Measurements from ENCODE around the gene OPN1SW.

Gene OPN1SW

GRCh38 chr7:128800567-128800966, 25.0 kb upstream of the OPN1SW start:
- Histone ChIP-seq H3K9ac (ENCODE audit: low read length) (no peak overlapping the region), H3K4me2 (ENCODE audit: low read length) (no peak overlapping the region), H3K9me3 (ENCODE audit: low read length) (no peaks in the 10 kb centered on the region), H4K20me1 (ENCODE audit: insufficient read depth, low read length) (no peaks in the 10 kb centered on the region), H3K9me2 (ENCODE audit: low read depth, low read length) (no peaks in the 10 kb centered on the region), H3K27me3 (ENCODE audit: insufficient read depth, low read length) (no peaks in the 10 kb centered on the region; the same call in 1 of the 2 replicates), H3K79me2 (ENCODE audit: insufficient read depth, low read length) (no peaks in the 10 kb centered on the region), H3K4me3 (ENCODE audit: low read depth, low read length, poor library complexity, severe bottlenecking) (no peak overlapping the region), H3F3A (ENCODE audit: insufficient read depth, low read length) (no peaks in the 10 kb centered on the region), H3K27ac (ENCODE audit: low read depth, low read length, poor library complexity, severe bottlenecking) (no peak overlapping the region), H2AFZ (ENCODE audit: low read length) (no peak overlapping the region), H3K36me3 (ENCODE audit: insufficient read depth, low read length) (peaks cover 5% of the 10 kb centered on the region; the same call in 1 of the 2 replicates), H3K4me1 (ENCODE audit: insufficient read depth, low read length, severe bottlenecking) (no peaks in the 10 kb centered on the region)
- TF ChIP-seq CTCF (IDR thresholded peaks at IDR 0.05; ENCODE audit: low read length), result no peak
- TF ChIP-seq EZH2 (IDR thresholded peaks at IDR 0.05; ENCODE audit: borderline replicate concordance, low read length), result no peak

DNA sequence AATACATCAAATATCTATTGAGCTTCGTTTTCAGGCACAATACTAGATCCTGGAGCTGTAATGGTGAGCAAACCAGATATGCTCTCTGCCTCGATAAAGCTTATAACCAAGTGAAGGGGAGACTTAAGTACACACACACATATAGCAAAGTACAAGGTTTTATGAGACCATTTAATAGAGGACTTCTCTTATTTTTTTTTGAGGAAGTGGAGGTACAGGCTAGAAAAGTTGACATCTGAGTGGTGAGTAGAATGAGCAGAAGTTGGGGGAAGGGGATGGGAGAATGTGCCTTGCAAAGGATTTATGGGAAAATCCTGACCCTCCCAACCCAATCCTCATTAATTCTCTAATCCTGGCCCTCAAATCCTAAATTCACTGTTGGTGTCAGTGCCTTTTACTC, 23.9 kb upstream of the OPN1SW start:
- H3K27ac ChIP-seq (ENCODE audit: low read depth, low read length, poor library complexity, severe bottlenecking), result no peak overlapping the region
- H3K9me3 ChIP-seq (ENCODE audit: low read length), result no peaks in the 10 kb centered on the region
- H3K9me2 ChIP-seq (ENCODE audit: low read depth, low read length), result no peaks in the 10 kb centered on the region
- no peak overlapping the region for H3K4me3 ChIP-seq (ENCODE audit: low read depth, low read length, poor library complexity, severe bottlenecking)
- no peaks in the 10 kb centered on the region for H3F3A ChIP-seq (ENCODE audit: insufficient read depth, low read length)
- TF ChIP-seq EZH2 (IDR thresholded peaks at IDR 0.05; ENCODE audit: borderline replicate concordance, low read length) (no peak), CTCF (IDR thresholded peaks at IDR 0.05; ENCODE audit: low read length) (no peak)
- no peaks in the 10 kb centered on the region for H3K79me2 ChIP-seq (ENCODE audit: insufficient read depth, low read length)
- H3K27me3 ChIP-seq (ENCODE audit: insufficient read depth, low read length), result no peaks in the 10 kb centered on the region
- H4K20me1 ChIP-seq (ENCODE audit: insufficient read depth, low read length), result no peaks in the 10 kb centered on the region
- H2AFZ ChIP-seq (ENCODE audit: low read length), result no peak overlapping the region
- no peak overlapping the region for H3K4me2 ChIP-seq (ENCODE audit: low read length)
- no peaks in the 10 kb centered on the region for H3K4me1 ChIP-seq (ENCODE audit: insufficient read depth, low read length, severe bottlenecking)
- no peaks in the 10 kb centered on the region; the same call in 1 of the 2 replicates for H3K36me3 ChIP-seq (ENCODE audit: insufficient read depth, low read length)
- no peak overlapping the region for H3K9ac ChIP-seq (ENCODE audit: low read length)

DNA sequence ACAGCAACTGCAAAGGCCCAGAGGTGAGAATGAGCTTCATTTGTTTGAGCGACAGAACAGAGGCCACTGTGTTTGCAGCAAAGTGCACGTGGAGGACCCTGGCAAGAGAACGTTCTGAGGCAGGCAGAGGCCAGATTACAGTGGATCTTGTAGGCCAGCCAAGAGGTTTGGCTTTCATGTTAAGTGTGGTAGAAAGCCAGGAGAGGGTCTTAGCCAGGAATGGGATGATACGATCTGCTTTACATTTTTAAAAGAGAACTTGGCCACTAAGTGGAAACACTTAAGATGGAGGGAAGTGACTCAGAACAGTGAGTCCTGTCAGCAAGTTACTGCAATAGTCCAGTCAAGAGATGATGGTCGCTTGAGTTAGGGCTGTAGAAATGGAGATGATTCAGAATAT, 20.7 kb upstream of the OPN1SW start:
- peaks cover 17% of the 10 kb centered on the region for H3K4me1 ChIP-seq (ENCODE audit: insufficient read depth, low read length, severe bottlenecking)
- H4K20me1 ChIP-seq (ENCODE audit: insufficient read depth, low read length), result no peaks in the 10 kb centered on the region
- no peak overlapping the region for H3K4me3 ChIP-seq (ENCODE audit: low read depth, low read length, poor library complexity, severe bottlenecking)
- no peaks in the 10 kb centered on the region for H3F3A ChIP-seq (ENCODE audit: insufficient read depth, low read length)
- no peaks in the 10 kb centered on the region for H3K9me3 ChIP-seq (ENCODE audit: low read length)
- no peaks in the 10 kb centered on the region for H3K9me2 ChIP-seq (ENCODE audit: low read depth, low read length)
- H3K79me2 ChIP-seq (ENCODE audit: insufficient read depth, low read length), result no peaks in the 10 kb centered on the region
- no peak overlapping the region for H2AFZ ChIP-seq (ENCODE audit: low read length)
- no peaks in the 10 kb centered on the region; the same call in 1 of the 2 replicates for H3K36me3 ChIP-seq (ENCODE audit: insufficient read depth, low read length)
- no peak overlapping the region for H3K9ac ChIP-seq (ENCODE audit: low read length)
- H3K4me2 ChIP-seq (ENCODE audit: low read length), result no peak overlapping the region
- H3K27me3 ChIP-seq (ENCODE audit: insufficient read depth, low read length), result no peaks in the 10 kb centered on the region
- H3K27ac ChIP-seq (ENCODE audit: low read depth, low read length, poor library complexity, severe bottlenecking), result no peak overlapping the region
- TF ChIP-seq EZH2 (IDR thresholded peaks at IDR 0.05; ENCODE audit: borderline replicate concordance, low read length), result no peak

GRCh38 chr7:128795129-128795528, 19.5 kb upstream of the OPN1SW start:
- H3K9me3 ChIP-seq (ENCODE audit: low read length), result no peaks in the 10 kb centered on the region
- no peaks in the 10 kb centered on the region for H3K36me3 ChIP-seq (ENCODE audit: insufficient read depth, low read length)
- H3K4me2 ChIP-seq (ENCODE audit: low read length), result no peak overlapping the region
- no peak for TF ChIP-seq CTCF (IDR thresholded peaks at IDR 0.05; ENCODE audit: low read length)
- no peak for TF ChIP-seq EZH2 (IDR thresholded peaks at IDR 0.05; ENCODE audit: borderline replicate concordance, low read length)
- H3K4me3 ChIP-seq (ENCODE audit: low read depth, low read length, poor library complexity, severe bottlenecking), result no peak overlapping the region
- no peaks in the 10 kb centered on the region for H3K9me2 ChIP-seq (ENCODE audit: low read depth, low read length)
- H3K79me2 ChIP-seq (ENCODE audit: insufficient read depth, low read length), result no peaks in the 10 kb centered on the region
- no peak overlapping the region for H3K9ac ChIP-seq (ENCODE audit: low read length)
- peaks cover 5% of the 10 kb centered on the region for H3K27me3 ChIP-seq (ENCODE audit: insufficient read depth, low read length)
- H3K4me1 ChIP-seq (ENCODE audit: insufficient read depth, low read length, severe bottlenecking), result peaks cover 23% of the 10 kb centered on the region
- H2AFZ ChIP-seq (ENCODE audit: low read length), result no peak overlapping the region
- H3K27ac ChIP-seq (ENCODE audit: low read depth, low read length, poor library complexity, severe bottlenecking), result no peak overlapping the region
- H4K20me1 ChIP-seq (ENCODE audit: insufficient read depth, low read length), result no peaks in the 10 kb centered on the region
- H3F3A ChIP-seq (ENCODE audit: insufficient read depth, low read length), result no peaks in the 10 kb centered on the region

Measured in OCI-LY1 (cell line).